HG02943 (cell line): Measurements from ENCODE around the gene APP.

Source experiments
- ATAC-seq: cut with Tn5 transposase; IDR thresholded peaks from one replicate; pipeline ENCODE4 v1.9.1; 2021; ENCODE audit warnings: mild to moderate bottlenecking, low read depth, moderate library complexity; ENCODE audit not compliant: unreplicated experiment

The APP gene

GRCh38 chr21:25959799-25960198, 210.8 kb downstream of the APP start:
- ATAC-seq: no peak

GRCh38 chr21:25956993-25957714, 213.4 kb downstream of the APP start:
- ATAC-seq: no peak

- ATAC-seq: no peak
Measured at GRCh38 chr21:25955646-25956045, 214.9 kb downstream of the APP start.

GRCh38 chr21:25953659-25954058, 216.9 kb downstream of the APP start:
- no peak for ATAC-seq

- ATAC-seq: no peak
Measured at GRCh38 chr21:25953196-25953595, 217.4 kb downstream of the APP start.

- no peak for ATAC-seq
Measured at GRCh38 chr21:25952306-25952705, 218.3 kb downstream of the APP start.

- ATAC-seq: no peak
Measured at GRCh38 chr21:25949701-25950100, 220.9 kb downstream of the APP start.

- no peak for ATAC-seq
Measured at GRCh38 chr21:25944672-25945213, 225.8 kb downstream of the APP start.

- no peak for ATAC-seq
Measured at GRCh38 chr21:25944082-25944481, 226.5 kb downstream of the APP start.

GRCh38 chr21:25942135-25942534, 228.4 kb downstream of the APP start:
- ATAC-seq: no peak

- ATAC-seq: no peak
Measured at GRCh38 chr21:25939396-25939761, 231.2 kb downstream of the APP start.

GRCh38 chr21:25938658-25939395, 231.7 kb downstream of the APP start:
- no peak for ATAC-seq

GRCh38 chr21:25936776-25937175, 233.8 kb downstream of the APP start:
- no peak for ATAC-seq

GRCh38 chr21:25934771-25935224, 235.8 kb downstream of the APP start:
- no peak for ATAC-seq

- no peak for ATAC-seq
Measured at GRCh38 chr21:25934130-25934529, 236.4 kb downstream of the APP start.

GRCh38 chr21:25931765-25932164, 238.8 kb downstream of the APP start:
- no peak for ATAC-seq

GRCh38 chr21:25929856-25930520, 240.6 kb downstream of the APP start:
- ATAC-seq: no peak

- ATAC-seq: no peak
Measured at GRCh38 chr21:25927195-25927880, 243.2 kb downstream of the APP start.

GRCh38 chr21:25925936-25926335, 244.6 kb downstream of the APP start:
- no peak for ATAC-seq

- ATAC-seq: no peak
Measured at GRCh38 chr21:25925064-25925800, 245.3 kb downstream of the APP start.
